Epithelial cell of esophagus (primary cell): Measurements from ENCODE around the gene PPP1R7.

ENCODE experiments used
- DNase-seq: peaks from one replicate; pipeline ENCODE4 v3.0.0; 2010; ENCODE audit warnings: low read depth
- H3K4me3 ChIP-seq: 2 replicates; pipeline ENCODE4 v1.5.1; 2011; ENCODE audit warnings: mild to moderate bottlenecking, low read length, control low read depth
- TF ChIP-seq, protein P1 (sequence below): IDR thresholded peaks from 2 replicates; pipeline ENCODE4 v1.5.1; 2011; ENCODE audit warnings: low read depth, mild to moderate bottlenecking, low read length, control low read depth, inconsistent platforms; ENCODE audit not compliant: insufficient read depth; ENCODE audit errors: missing control alignments

The PPP1R7 gene

DNA sequence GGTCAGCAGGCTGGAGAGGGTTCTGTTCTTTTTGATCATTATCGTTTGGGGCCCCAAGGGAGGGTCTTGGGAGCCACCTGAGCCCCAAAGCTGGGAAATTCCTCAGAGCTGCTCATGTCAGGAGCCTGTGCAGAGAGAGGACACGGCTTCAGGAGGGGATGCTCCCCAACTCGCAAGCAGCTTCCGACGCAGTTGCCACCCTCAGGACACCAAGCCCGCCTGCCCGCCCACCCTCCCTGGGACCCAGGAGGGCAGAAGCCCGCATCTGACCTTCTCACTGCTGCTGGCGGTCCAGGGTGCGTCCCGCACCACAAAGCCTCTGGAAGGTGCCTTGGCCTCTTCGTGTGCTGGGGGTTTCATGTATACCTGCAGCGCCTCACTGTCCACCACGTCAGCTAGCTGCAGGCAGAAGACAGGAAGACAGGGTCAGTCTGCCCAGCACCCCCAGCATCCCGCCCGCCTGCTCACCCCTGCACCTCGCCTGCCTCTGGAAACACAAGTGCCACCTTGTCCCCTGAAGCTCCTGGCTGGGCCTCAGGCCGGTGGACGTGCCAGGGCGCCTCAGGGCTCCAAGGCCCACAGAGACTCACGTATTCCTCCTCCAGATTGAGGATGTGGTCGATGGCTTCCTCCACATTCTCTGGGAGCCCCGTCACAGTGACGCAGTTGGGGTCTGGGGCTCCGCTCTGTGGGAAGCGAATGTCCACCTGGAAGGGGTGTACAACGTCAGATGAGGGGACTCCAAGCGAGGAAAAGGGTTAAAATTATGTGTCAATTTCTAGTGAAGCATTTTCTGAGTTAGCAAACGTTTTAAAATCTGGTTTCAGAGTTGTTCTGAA lies 79.5 kb downstream of the PPP1R7 start:
- TF ChIP-seq, protein P1, sequence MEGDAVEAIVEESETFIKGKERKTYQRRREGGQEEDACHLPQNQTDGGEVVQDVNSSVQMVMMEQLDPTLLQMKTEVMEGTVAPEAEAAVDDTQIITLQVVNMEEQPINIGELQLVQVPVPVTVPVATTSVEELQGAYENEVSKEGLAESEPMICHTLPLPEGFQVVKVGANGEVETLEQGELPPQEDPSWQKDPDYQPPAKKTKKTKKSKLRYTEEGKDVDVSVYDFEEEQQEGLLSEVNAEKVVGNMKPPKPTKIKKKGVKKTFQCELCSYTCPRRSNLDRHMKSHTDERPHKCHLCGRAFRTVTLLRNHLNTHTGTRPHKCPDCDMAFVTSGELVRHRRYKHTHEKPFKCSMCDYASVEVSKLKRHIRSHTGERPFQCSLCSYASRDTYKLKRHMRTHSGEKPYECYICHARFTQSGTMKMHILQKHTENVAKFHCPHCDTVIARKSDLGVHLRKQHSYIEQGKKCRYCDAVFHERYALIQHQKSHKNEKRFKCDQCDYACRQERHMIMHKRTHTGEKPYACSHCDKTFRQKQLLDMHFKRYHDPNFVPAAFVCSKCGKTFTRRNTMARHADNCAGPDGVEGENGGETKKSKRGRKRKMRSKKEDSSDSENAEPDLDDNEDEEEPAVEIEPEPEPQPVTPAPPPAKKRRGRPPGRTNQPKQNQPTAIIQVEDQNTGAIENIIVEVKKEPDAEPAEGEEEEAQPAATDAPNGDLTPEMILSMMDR = no peak
- no peak overlapping the region for H3K4me3 ChIP-seq
- DNase-seq = no peak

DNA sequence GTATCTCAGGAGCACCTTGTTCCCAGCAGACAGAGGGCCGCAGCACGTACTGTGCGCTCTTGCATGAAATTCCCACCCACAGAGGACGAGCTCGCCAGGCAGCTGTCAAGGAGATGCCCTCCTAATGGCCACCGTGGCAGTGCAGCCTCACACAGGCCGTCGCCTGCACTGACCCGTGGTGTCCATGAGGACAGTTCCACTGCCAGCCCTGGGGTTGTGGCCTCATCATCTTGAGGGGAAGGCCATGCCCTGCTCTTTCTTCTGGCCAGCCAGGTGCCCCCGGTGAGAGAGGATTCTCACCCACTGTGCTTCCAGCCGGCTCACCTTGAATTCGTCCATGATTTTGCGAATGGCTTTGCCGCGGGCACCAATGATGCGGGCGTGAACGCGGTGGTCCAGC lies 80.2 kb downstream of the PPP1R7 start:
- TF ChIP-seq, protein P1 = no peak
- no peak for DNase-seq
- H3K4me3 ChIP-seq = no peak overlapping the region

DNA sequence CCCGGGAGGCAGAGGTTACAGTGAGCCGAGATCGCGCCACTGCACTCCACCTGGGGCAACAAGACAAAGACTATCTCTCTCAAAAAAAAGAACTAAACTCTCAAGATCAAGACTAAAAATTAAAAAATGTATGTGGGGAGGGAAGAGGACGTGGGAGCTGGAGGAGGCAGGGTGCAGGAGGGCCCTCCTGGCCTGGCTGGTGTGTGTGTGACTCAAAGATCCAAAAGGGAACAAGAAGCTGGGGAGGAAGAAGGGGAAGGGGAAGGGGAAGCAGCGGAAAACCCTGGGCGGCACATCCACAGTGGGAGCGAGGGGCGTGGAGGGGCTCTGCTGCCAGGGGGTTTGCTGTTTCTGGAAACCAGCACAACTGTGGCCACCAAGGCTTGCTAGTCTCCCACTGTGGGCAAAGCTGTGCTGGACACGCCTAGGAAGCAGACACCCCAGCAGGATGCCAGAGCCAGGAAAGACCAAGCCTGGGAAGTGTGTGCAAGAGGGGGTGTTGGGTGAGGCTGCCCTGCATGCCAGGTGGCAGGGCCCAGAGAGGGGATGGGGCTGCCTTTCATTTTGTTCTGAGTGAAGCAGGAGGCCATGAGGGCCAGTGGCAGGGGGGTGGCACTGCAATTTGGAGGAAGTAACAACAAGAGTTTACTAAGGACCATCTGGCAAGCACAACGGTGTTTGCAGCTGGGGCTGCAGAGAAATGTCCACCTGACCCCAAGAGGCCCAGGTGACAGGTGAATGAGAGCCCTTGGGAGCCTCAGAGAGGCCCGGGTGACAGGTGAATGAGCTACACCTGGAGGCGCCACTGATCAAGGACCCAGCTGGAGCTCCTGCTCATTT lies 82.7 kb downstream of the PPP1R7 start:
- H3K4me3 ChIP-seq = no peak overlapping the region
- TF ChIP-seq, protein P1 = no peak
- no peak for DNase-seq
